Hepatocyte (in vitro differentiated cells): Measurements from ENCODE around the gene RBM18. TPM values are rescaled to one million over a fixed set of nuclear protein-coding genes. Genes with fewer than 3 reads are reported as not detected.

ENCODE experiments used
- DNase-seq: peaks from one replicate; pipeline ENCODE4 v3.0.0-alpha.2; 2016; ENCODE audit warnings: low spot score
- H2AFZ ChIP-seq: fragments of 200-600 bp; sonication (generic); 2 replicates; pipeline ENCODE4 v1.6.0; 2016; ENCODE audit warnings: antibody characterized with exemption, mild to moderate bottlenecking
- H3K27ac ChIP-seq: fragments of 200-600 bp; sonication (generic); 2 replicates; pipeline ENCODE4 v1.5.1; 2016; ENCODE audit warnings: mild to moderate bottlenecking
- H3K27me3 ChIP-seq: fragments of 200-600 bp; sonication (generic); 2 replicates; pipeline ENCODE4 v1.6.1; 2016
- H3K36me3 ChIP-seq: fragments of 200-600 bp; sonication (generic); replicated peaks from 2 replicates; pipeline ENCODE4 v1.5.1; 2016; ENCODE audit warnings: low read depth; ENCODE audit not compliant: insufficient read depth
- H3K4me1 ChIP-seq: fragments of 200-600 bp; sonication (generic); 2 replicates; pipeline ENCODE4 v1.5.1; 2016; ENCODE audit warnings: mild to moderate bottlenecking, moderate library complexity; ENCODE audit not compliant: insufficient read depth
- H3K4me2 ChIP-seq: fragments of 200-600 bp; sonication (generic); 2 replicates; pipeline ENCODE4 v1.6.0; 2016
- H3K4me3 ChIP-seq: fragments of 200-600 bp; sonication (generic); 2 replicates; pipeline ENCODE4 v1.5.1; 2016; ENCODE audit warnings: mild to moderate bottlenecking
- H3K79me2 ChIP-seq: fragments of 200-600 bp; sonication (generic); 2 replicates; pipeline ENCODE4 v1.6.0; 2017; ENCODE audit warnings: mild to moderate bottlenecking
- H3K9me2 ChIP-seq: fragments of 200-600 bp; sonication (generic); replicated peaks from 2 replicates; pipeline ENCODE4 v1.6.0; 2017; ENCODE audit warnings: mild to moderate bottlenecking; ENCODE audit not compliant: insufficient read depth
- H3K9me3 ChIP-seq: fragments of 200-600 bp; sonication (generic); 2 replicates; pipeline ENCODE4 v1.5.1; 2016; ENCODE audit warnings: low read depth, mild to moderate bottlenecking
- H4K20me1 ChIP-seq: fragments of 200-600 bp; sonication (generic); 2 replicates; pipeline ENCODE4 v1.6.0; 2016; ENCODE audit warnings: mild to moderate bottlenecking; ENCODE audit not compliant: insufficient read depth, poor library complexity, severe bottlenecking
- EZH2 ChIP-seq: fragments of 200-600 bp; sonication (generic); IDR thresholded peaks from 2 replicates; pipeline ENCODE4 v1.6.1; 2016; ENCODE audit warnings: antibody characterized with exemption, mild to moderate bottlenecking, borderline replicate concordance
- EZH2phosphoT487 ChIP-seq: fragments of 200-600 bp; sonication (generic); IDR thresholded peaks from one replicate; pipeline ENCODE4 v1.6.1; 2018; ENCODE audit warnings: antibody characterized with exemption, mild to moderate bottlenecking, low read depth, moderate library complexity; ENCODE audit not compliant: unreplicated experiment, severe bottlenecking
- WGBS: methylation state at CpG from one replicate; pipeline ENCODE4 v1.1.6; 2016; ENCODE audit warnings: low lambda C conversion rate; ENCODE audit errors: missing lambda C conversion rate; 5-methylcytosine and 5-hydroxymethylcytosine counted together
- polyA plus RNA-seq: library from polyadenylated mRNA; unstranded; fragments of >200 nt; fragmentation: Nextera tagmentation; extraction: Ambion mirVana; gene quantifications from 2 replicates; pipeline ENCODE4 v1.2.1, GENCODE V29; 2016
- total RNA-seq: library from RNA; depleted of rRNA; stranded (reverse); fragments of >200 nt; gene quantifications from 2 replicates; pipeline ENCODE4 v1.2.3, GENCODE V29; 2014
- TF ChIP-seq, protein P1 (sequence below): fragments of 200-600 bp; sonication (generic); IDR thresholded peaks from 2 replicates; pipeline ENCODE4 v1.5.1; 2016; ENCODE audit warnings: antibody characterized with exemption, mild to moderate bottlenecking; ENCODE audit not compliant: poor library complexity

Gene RBM18
- total and polyA plus RNA-seq, 2 experiments from 2014 or later: 15.9 to 22.0 TPM

DNA sequence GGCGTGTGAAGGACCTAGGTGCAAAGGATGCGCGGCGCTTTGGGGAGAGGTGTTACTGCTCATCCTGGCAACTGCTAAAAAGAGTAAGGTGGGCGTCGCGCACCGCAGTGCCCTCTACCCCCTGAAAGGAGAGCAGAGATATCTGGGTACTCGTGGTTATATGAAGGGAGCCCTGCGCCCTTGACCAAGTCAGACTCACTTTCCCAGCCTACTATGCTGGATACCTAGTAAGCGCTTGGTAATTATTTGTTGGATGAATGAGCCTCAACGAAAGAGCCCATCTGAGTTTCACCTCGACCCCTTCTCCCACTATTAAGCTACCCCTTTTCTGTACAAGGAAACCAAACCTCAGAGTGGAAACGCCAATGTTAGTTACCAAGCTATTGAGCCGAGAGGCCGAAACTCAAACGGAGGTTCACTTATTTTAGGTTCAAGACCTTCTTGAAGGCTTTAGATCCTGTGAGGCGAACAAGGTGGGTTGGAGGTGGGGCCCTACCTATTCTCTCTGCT, 43.9 kb downstream of the RBM18 start:
- peaks cover 100% of the 10 kb centered on the region for H3K27me3 ChIP-seq
- peak overlapping the region; percentile 77 for H3K4me2 ChIP-seq
- H4K20me1 ChIP-seq: no peaks in the 10 kb centered on the region
- no peaks in the 10 kb centered on the region for H3K9me3 ChIP-seq
- H3K9me2 ChIP-seq: no peaks in the 10 kb centered on the region
- no peaks in the 10 kb centered on the region for H3K36me3 ChIP-seq
- DNase-seq: no peak
- H3K79me2 ChIP-seq: no peaks in the 10 kb centered on the region
- TF ChIP-seq, protein P1, sequence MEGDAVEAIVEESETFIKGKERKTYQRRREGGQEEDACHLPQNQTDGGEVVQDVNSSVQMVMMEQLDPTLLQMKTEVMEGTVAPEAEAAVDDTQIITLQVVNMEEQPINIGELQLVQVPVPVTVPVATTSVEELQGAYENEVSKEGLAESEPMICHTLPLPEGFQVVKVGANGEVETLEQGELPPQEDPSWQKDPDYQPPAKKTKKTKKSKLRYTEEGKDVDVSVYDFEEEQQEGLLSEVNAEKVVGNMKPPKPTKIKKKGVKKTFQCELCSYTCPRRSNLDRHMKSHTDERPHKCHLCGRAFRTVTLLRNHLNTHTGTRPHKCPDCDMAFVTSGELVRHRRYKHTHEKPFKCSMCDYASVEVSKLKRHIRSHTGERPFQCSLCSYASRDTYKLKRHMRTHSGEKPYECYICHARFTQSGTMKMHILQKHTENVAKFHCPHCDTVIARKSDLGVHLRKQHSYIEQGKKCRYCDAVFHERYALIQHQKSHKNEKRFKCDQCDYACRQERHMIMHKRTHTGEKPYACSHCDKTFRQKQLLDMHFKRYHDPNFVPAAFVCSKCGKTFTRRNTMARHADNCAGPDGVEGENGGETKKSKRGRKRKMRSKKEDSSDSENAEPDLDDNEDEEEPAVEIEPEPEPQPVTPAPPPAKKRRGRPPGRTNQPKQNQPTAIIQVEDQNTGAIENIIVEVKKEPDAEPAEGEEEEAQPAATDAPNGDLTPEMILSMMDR: no peak
- no peak for TF ChIP-seq EZH2
- no peak for TF ChIP-seq EZH2phosphoT487
- no peak overlapping the region for H2AFZ ChIP-seq
- H3K4me1 ChIP-seq: peaks cover 18% of the 10 kb centered on the region
- H3K4me3 ChIP-seq: no peak overlapping the region
- H3K27ac ChIP-seq: no peak overlapping the region
- WGBS: 9% methylated on average over 18 of the region's 18 CpGs

DNA sequence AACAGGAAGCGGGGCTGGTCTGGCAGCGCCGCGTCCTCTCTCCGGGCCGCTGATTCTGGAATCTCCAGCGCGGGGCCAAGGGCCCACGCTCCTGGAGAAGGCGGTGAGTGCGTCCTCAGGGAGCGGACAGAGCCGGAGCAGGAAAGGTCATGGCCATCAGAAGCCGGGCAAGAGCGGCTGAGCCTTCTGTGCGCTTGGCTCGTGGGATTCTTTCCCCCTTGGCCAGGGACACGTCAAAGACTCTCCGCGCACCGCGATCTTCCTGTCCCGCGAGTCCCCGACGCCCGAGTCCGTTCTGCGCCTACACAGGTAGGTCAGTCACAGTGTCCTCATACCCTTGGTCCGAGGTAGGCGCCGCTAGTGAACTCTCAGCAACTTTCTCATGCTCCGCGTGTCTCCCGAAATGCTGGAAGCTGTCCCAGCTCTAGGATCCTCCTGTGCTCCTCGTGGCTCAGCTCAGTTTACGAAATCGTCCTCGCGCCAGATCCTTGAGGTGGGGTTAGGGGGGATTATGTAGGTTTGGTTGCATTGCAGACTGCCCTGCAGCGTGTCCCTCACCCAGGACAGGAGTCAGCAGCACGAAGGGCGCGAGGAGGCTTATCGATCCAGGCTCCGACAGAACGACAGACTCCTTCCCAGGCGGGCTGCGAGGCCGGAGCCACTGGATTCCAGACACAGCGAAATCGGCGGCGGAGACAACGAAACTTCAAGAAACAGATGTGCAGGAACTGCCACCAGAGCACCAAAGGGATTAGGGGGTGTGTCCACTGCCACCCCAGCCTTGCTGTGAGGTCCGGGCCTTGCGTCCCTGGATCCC, 44.6 kb downstream of the RBM18 start:
- Histone ChIP-seq H2AFZ (peak overlapping the region; percentile 60), H3K79me2 (no peaks in the 10 kb centered on the region), H3K27ac (no peak overlapping the region), H3K4me2 (peak overlapping the region; percentile 77), H3K36me3 (no peaks in the 10 kb centered on the region), H3K4me3 (no peak overlapping the region), H3K9me3 (no peaks in the 10 kb centered on the region), H3K4me1 (peaks cover 18% of the 10 kb centered on the region), H4K20me1 (no peaks in the 10 kb centered on the region), H3K27me3 (peaks cover 100% of the 10 kb centered on the region), H3K9me2 (no peaks in the 10 kb centered on the region)
- WGBS: 2% methylated on average over 57 of the region's 57 CpGs
- TF ChIP-seq, protein P1: no peak
- TF ChIP-seq EZH2 (peak; percentile 92), EZH2phosphoT487 (peak; percentile 67)
- no peak for DNase-seq

DNA sequence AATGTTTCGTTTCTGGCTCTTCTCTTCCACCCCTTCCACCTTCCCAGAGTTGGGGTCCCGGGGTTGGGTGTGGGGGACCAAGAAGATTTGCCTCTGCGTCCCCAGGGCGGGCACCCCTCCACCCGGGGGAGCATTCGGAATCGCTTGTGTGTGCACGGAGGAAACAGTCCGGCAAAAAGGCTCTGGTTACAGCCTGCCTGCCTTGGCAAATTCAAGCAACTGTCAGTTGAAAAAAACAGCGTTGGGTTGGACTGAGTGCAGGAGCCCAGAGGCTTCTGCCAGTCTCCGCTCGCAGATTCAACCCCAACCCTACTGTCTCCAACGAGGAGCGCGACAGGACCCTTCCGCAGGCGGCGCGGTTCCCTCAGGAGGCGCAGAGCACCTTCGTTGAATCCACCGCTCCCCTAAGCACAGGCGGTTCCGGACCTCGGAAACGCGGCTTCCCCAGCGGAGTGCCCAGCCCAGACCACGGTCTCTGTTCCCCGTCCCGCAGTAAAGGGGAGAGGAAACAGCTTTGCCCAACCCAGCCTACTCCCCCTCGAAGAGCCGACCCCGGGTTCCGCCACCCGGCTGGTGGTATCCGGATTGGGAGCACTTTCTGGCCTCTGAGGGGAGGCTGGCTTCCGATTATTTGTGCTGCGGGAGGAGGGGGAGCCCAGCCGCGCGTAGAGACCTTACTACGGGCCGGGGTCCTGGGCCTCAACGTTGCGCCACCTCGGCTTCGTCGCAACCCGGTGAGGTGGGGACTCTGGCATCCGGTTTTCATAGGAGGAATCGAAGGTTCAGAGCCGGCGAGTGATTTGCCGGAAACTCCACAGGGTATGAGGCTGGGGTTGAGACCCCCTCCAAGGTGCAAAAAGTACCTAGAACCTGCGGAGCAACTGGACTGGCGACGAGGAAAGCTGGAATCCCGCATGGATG, 45.4 kb downstream of the RBM18 start:
- 2% methylated on average over 59 of the region's 59 CpGs for WGBS
- H3K36me3 ChIP-seq: no peaks in the 10 kb centered on the region
- H3K9me2 ChIP-seq: no peaks in the 10 kb centered on the region
- no peaks in the 10 kb centered on the region for H3K79me2 ChIP-seq
- H3K27me3 ChIP-seq: peaks cover 100% of the 10 kb centered on the region
- H3K4me1 ChIP-seq: peaks cover 19% of the 10 kb centered on the region
- peak overlapping the region; percentile 60 for H2AFZ ChIP-seq
- H3K9me3 ChIP-seq: no peaks in the 10 kb centered on the region
- H3K27ac ChIP-seq: no peak overlapping the region
- H3K4me3 ChIP-seq: no peak overlapping the region
- H3K4me2 ChIP-seq: peak overlapping the region; percentile 77
- TF ChIP-seq, protein P1: no peak
- peak; percentile 59 for TF ChIP-seq EZH2phosphoT487
- peak; percentile 94 for TF ChIP-seq EZH2
- H4K20me1 ChIP-seq: no peaks in the 10 kb centered on the region
- DNase-seq: no peak
